Measurements from ENCODE around the gene PDCD11.
A peak's percentile ranks its signal among the peaks of the same experiment; 100 is the strongest.

The PDCD11 gene

DNA sequence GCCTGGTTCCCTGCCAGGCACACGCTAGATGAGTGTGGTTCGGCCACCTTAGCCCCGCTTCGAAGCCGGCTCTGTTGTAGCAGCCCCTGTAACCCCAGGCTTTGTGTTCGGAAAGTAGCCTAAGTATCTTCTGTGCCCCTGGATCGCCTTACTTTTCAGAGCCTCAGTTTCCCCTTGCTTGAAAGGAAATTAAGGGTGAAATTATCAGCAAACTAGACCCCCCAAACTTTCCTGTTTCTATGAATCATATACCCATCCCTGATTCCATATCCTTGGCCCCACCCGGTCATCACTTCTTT is 312 bp downstream of the PDCD11 start:
- peak overlapping the region; percentile 67 for H2AFZ ChIP-seq (ENCODE audit: low read length)
- no peaks in the 10 kb centered on the region for H3K9me2 ChIP-seq (replicated peaks; ENCODE audit: insufficient read depth, low read length)
- H3K36me3 ChIP-seq (replicated peaks; ENCODE audit: insufficient read depth, low read length), result peaks cover 5% of the 10 kb centered on the region
- H3K4me2 ChIP-seq (ENCODE audit: low read depth, low read length), result peak overlapping the region; percentile 93
- no peak for TF ChIP-seq EZH2phosphoT487 (IDR thresholded peaks at IDR 0.05; ENCODE audit: low read length)
- TF ChIP-seq, protein P1, sequence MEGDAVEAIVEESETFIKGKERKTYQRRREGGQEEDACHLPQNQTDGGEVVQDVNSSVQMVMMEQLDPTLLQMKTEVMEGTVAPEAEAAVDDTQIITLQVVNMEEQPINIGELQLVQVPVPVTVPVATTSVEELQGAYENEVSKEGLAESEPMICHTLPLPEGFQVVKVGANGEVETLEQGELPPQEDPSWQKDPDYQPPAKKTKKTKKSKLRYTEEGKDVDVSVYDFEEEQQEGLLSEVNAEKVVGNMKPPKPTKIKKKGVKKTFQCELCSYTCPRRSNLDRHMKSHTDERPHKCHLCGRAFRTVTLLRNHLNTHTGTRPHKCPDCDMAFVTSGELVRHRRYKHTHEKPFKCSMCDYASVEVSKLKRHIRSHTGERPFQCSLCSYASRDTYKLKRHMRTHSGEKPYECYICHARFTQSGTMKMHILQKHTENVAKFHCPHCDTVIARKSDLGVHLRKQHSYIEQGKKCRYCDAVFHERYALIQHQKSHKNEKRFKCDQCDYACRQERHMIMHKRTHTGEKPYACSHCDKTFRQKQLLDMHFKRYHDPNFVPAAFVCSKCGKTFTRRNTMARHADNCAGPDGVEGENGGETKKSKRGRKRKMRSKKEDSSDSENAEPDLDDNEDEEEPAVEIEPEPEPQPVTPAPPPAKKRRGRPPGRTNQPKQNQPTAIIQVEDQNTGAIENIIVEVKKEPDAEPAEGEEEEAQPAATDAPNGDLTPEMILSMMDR (IDR thresholded peaks at IDR 0.05; ENCODE audit: low read length), result no peak
- no peak for TF ChIP-seq EZH2 (optimal IDR thresholded peaks at IDR 0.05; ENCODE audit: low read depth, low read length)
- no peaks in the 10 kb centered on the region for H3K9me3 ChIP-seq (replicated peaks; ENCODE audit: insufficient read depth, low read length)
- H3K27me3 ChIP-seq (replicated peaks; ENCODE audit: insufficient read depth, low read length), result no peaks in the 10 kb centered on the region
- 0 out of 2 replicates have a peak, but pooled peaks cover 2% of the 10 kb centered on the region for H4K20me1 ChIP-seq (ENCODE audit: insufficient read depth, low read length)
- H3K9ac ChIP-seq (ENCODE audit: low read length), result peak overlapping the region; percentile 84
- H3F3A ChIP-seq (ENCODE audit: insufficient read depth, low read length), result peaks cover 8% of the 10 kb centered on the region
- peaks cover 18% of the 10 kb centered on the region for H3K4me1 ChIP-seq (ENCODE audit: low read length)
- peaks cover 88% of the 10 kb centered on the region for H3K79me2 ChIP-seq (ENCODE audit: low read length)
- peak overlapping the region; percentile 89 for H3K4me3 ChIP-seq (ENCODE audit: low read length)
- no peak for DNase-seq
- H3K27ac ChIP-seq (ENCODE audit: low read length), result peak overlapping the region; percentile 62; the same call in 1 of the 2 replicates

DNA sequence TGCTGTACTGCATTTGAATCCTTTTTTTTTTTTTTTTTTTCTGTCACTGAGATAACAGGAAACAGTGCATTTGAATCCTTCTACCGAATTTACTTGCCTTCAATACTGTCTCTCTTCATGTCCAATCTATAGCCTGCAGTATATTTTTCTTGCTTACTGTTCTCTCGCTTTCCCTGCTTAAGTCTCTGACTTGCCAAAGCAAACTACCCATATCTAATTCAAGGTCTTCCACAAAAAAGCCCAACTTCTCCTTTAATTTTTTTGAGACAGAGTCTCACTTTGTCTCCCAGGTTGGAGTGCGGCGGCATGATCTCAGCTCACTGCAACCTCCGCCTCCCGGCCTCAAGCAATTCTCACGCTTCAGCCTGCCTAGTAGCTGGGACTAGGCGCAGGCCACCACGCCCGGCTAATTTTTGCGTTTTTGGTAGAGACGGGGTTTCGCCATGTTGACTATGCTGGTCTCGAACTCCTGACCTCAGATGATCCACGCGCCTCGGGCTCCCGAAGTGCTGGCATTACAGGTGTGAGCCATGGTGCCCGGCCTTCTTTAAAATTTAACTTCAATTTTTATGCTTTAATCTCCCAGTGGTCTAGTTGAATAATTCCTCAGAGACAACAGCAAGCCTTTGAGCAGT is 882 bp downstream of the PDCD11 start:
- Histone ChIP-seq H3K4me1 (ENCODE audit: low read length) (peaks cover 18% of the 10 kb centered on the region), H3K9me3 (replicated peaks; ENCODE audit: insufficient read depth, low read length) (no peaks in the 10 kb centered on the region), H2AFZ (ENCODE audit: low read length) (peak overlapping the region; percentile 67), H3K4me2 (ENCODE audit: low read depth, low read length) (peak overlapping the region; percentile 93), H3K79me2 (ENCODE audit: low read length) (peaks cover 85% of the 10 kb centered on the region), H3K4me3 (ENCODE audit: low read length) (peak overlapping the region; percentile 89), H4K20me1 (ENCODE audit: insufficient read depth, low read length) (0 out of 2 replicates have a peak, but pooled peaks cover 2% of the 10 kb centered on the region), H3K9ac (ENCODE audit: low read length) (peak overlapping the region; percentile 84; the same call in 1 of the 2 replicates), H3F3A (ENCODE audit: insufficient read depth, low read length) (peaks cover 8% of the 10 kb centered on the region), H3K36me3 (replicated peaks; ENCODE audit: insufficient read depth, low read length) (peaks cover 5% of the 10 kb centered on the region), H3K9me2 (replicated peaks; ENCODE audit: insufficient read depth, low read length) (no peaks in the 10 kb centered on the region), H3K27ac (ENCODE audit: low read length) (peak overlapping the region; percentile 62; the same call in 1 of the 2 replicates), H3K27me3 (replicated peaks; ENCODE audit: insufficient read depth, low read length) (no peaks in the 10 kb centered on the region)
- TF ChIP-seq EZH2phosphoT487 (IDR thresholded peaks at IDR 0.05; ENCODE audit: low read length) (no peak), EZH2 (optimal IDR thresholded peaks at IDR 0.05; ENCODE audit: low read depth, low read length) (no peak)
- TF ChIP-seq, protein P1 (IDR thresholded peaks at IDR 0.05; ENCODE audit: low read length), result no peak
- DNase-seq, result no peak

DNA sequence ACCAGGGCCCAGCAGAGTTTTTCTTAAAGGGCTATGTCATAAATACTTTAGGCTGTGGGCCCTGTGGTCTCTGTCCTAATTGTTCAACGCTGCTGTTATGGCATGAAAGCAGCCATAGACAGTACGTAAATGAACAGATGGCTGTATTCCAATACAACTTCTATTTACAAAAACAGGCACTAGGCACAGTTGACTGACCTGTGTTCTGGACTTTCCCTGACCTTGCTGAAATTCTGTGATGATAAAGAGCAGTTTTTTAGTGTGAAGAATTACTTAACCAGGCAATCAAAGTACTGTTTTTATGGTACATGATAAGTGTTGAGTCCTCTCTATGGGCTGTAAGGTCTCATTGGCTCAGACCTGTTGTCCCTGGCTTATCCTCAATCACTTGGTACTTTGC is 17.1 kb downstream of the PDCD11 start:
- no peak for DNase-seq
- H3F3A ChIP-seq (ENCODE audit: insufficient read depth, low read length), result no peaks in the 10 kb centered on the region
- no peak overlapping the region for H3K4me3 ChIP-seq (ENCODE audit: low read length)
- H3K9me2 ChIP-seq (replicated peaks; ENCODE audit: insufficient read depth, low read length), result no peaks in the 10 kb centered on the region
- no peak overlapping the region for H3K27ac ChIP-seq (ENCODE audit: low read length)
- H3K9me3 ChIP-seq (replicated peaks; ENCODE audit: insufficient read depth, low read length), result no peaks in the 10 kb centered on the region
- no peak for TF ChIP-seq EZH2phosphoT487 (IDR thresholded peaks at IDR 0.05; ENCODE audit: low read length)
- TF ChIP-seq, protein P1 (IDR thresholded peaks at IDR 0.05; ENCODE audit: low read length), result no peak
- TF ChIP-seq EZH2 (optimal IDR thresholded peaks at IDR 0.05; ENCODE audit: low read depth, low read length), result no peak
- H3K36me3 ChIP-seq (replicated peaks; ENCODE audit: insufficient read depth, low read length), result peaks cover 20% of the 10 kb centered on the region
- no peaks in the 10 kb centered on the region for H4K20me1 ChIP-seq (ENCODE audit: insufficient read depth, low read length)
- no peaks in the 10 kb centered on the region for H3K4me1 ChIP-seq (ENCODE audit: low read length)
- H3K79me2 ChIP-seq (ENCODE audit: low read length), result peaks cover 7% of the 10 kb centered on the region
- H3K27me3 ChIP-seq (replicated peaks; ENCODE audit: insufficient read depth, low read length), result no peaks in the 10 kb centered on the region
- H3K4me2 ChIP-seq (ENCODE audit: low read depth, low read length), result no peak overlapping the region
- no peak overlapping the region for H3K9ac ChIP-seq (ENCODE audit: low read length)
- H2AFZ ChIP-seq (ENCODE audit: low read length), result no peak overlapping the region
